Measurements from ENCODE around the gene DGKH.

- TF ChIP-seq, protein P1, sequence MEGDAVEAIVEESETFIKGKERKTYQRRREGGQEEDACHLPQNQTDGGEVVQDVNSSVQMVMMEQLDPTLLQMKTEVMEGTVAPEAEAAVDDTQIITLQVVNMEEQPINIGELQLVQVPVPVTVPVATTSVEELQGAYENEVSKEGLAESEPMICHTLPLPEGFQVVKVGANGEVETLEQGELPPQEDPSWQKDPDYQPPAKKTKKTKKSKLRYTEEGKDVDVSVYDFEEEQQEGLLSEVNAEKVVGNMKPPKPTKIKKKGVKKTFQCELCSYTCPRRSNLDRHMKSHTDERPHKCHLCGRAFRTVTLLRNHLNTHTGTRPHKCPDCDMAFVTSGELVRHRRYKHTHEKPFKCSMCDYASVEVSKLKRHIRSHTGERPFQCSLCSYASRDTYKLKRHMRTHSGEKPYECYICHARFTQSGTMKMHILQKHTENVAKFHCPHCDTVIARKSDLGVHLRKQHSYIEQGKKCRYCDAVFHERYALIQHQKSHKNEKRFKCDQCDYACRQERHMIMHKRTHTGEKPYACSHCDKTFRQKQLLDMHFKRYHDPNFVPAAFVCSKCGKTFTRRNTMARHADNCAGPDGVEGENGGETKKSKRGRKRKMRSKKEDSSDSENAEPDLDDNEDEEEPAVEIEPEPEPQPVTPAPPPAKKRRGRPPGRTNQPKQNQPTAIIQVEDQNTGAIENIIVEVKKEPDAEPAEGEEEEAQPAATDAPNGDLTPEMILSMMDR (IDR thresholded peaks at IDR 0.05) = no peak
- no peak for TF ChIP-seq EZH2 (IDR thresholded peaks at IDR 0.05; ENCODE audit: borderline replicate concordance, insufficient read depth, low read depth, low read length, poor library complexity, severe bottlenecking)
Measured at GRCh38 chr13:42028113-42028799, 20.2 kb upstream of the DGKH start.

Measured in B cell (primary cell).